Measurements from ENCODE around the gene GNB1L.

The GNB1L gene

DNA sequence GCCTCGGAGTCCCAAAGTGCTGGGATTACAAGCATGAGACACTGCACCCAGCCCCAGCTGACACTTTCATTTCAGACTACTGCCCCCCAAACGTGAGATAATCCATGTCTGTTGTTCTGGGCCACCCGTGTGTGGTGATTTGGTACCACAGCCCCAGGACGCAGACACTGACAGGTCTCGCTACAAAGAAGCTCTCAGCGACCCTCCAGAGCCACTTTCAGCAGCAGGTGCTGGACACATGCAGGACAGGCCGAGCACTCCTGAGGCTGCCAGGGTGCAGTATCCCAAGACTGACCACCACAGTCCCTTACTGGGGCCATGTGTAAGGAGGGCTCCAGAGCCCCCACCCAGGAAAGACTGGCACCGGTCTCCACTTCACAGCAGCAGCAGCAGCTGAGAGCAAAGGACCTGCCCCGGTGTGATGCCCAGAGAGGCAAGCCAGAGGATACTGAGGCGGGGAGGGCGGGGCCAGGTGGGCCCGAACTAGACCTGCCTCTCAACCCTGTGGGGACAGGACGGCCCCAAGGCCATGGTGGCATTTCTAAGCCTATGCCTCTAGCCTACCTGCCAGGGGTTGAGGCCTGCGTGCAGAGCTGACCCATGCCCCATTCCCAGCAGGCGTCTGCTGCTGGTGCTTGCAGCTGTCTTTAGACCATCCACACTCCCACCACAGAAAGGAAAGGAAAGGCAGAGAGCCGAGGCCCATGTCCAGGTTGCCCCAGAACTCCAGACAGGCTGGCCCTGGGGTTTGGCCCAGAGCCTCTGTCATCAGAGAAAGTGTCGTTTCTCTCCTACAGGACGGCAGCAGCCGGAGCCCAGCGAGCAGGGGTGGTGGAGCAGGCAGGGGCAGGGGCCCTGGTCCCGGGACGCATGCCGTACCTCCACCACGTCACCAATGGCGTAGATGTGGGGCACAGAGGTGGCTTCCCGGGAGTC lies 28.0 kb upstream of the GNB1L start:
- no peak for ATAC-seq
- no peak overlapping the region for H3K4me3 Mint-ChIP-seq
- no peaks in the 10 kb centered on the region for H3K27me3 Mint-ChIP-seq
- H3K27ac Mint-ChIP-seq: no peak overlapping the region
- no peaks in the 10 kb centered on the region for H3K36me3 Mint-ChIP-seq
- no peaks in the 10 kb centered on the region for H3K9me3 Mint-ChIP-seq
- peaks cover 22% of the 10 kb centered on the region for H3K4me1 Mint-ChIP-seq

GRCh38 chr22:19880786-19881569 lies 26.3 kb upstream of the GNB1L start:
- Mint-ChIP-seq H3K36me3 (no peaks in the 10 kb centered on the region), H3K4me3 (no peak overlapping the region), H3K27ac (no peak overlapping the region), H3K9me3 (no peaks in the 10 kb centered on the region), H3K27me3 (no peaks in the 10 kb centered on the region), H3K4me1 (peaks cover 6% of the 10 kb centered on the region)
- ATAC-seq: no peak

GRCh38 chr22:19879992-19880785 lies 25.5 kb upstream of the GNB1L start:
- Mint-ChIP-seq H3K9me3 (no peaks in the 10 kb centered on the region), H3K4me3 (no peak overlapping the region), H3K4me1 (no peaks in the 10 kb centered on the region), H3K27me3 (no peaks in the 10 kb centered on the region), H3K36me3 (no peaks in the 10 kb centered on the region), H3K27ac (no peak overlapping the region)
- ATAC-seq: no peak

GRCh38 chr22:19879643-19879991 lies 24.9 kb upstream of the GNB1L start:
- Mint-ChIP-seq H3K27me3 (no peaks in the 10 kb centered on the region), H3K4me1 (no peaks in the 10 kb centered on the region), H3K27ac (no peak overlapping the region), H3K9me3 (no peaks in the 10 kb centered on the region), H3K36me3 (no peaks in the 10 kb centered on the region), H3K4me3 (no peak overlapping the region)
- ATAC-seq: no peak

- Mint-ChIP-seq H3K36me3 (no peaks in the 10 kb centered on the region), H3K27ac (no peak overlapping the region), H3K4me1 (no peaks in the 10 kb centered on the region), H3K9me3 (no peaks in the 10 kb centered on the region), H3K4me3 (no peak overlapping the region), H3K27me3 (no peaks in the 10 kb centered on the region)
- no peak for ATAC-seq
These were observed 24.5 kb upstream of the GNB1L start for GRCh38 chr22:19879246-19879570.

- no peaks in the 10 kb centered on the region for H3K9me3 Mint-ChIP-seq
- H3K27me3 Mint-ChIP-seq: no peaks in the 10 kb centered on the region
- no peak overlapping the region for H3K4me3 Mint-ChIP-seq
- H3K36me3 Mint-ChIP-seq: no peaks in the 10 kb centered on the region
- H3K4me1 Mint-ChIP-seq: no peaks in the 10 kb centered on the region
- no peak for ATAC-seq
- no peak overlapping the region for H3K27ac Mint-ChIP-seq
These were observed 24.0 kb upstream of the GNB1L start for GRCh38 chr22:19878461-19879245.

GRCh38 chr22:19877626-19878339 lies 23.1 kb upstream of the GNB1L start:
- no peak for ATAC-seq
- H3K36me3 Mint-ChIP-seq: no peaks in the 10 kb centered on the region

DNA sequence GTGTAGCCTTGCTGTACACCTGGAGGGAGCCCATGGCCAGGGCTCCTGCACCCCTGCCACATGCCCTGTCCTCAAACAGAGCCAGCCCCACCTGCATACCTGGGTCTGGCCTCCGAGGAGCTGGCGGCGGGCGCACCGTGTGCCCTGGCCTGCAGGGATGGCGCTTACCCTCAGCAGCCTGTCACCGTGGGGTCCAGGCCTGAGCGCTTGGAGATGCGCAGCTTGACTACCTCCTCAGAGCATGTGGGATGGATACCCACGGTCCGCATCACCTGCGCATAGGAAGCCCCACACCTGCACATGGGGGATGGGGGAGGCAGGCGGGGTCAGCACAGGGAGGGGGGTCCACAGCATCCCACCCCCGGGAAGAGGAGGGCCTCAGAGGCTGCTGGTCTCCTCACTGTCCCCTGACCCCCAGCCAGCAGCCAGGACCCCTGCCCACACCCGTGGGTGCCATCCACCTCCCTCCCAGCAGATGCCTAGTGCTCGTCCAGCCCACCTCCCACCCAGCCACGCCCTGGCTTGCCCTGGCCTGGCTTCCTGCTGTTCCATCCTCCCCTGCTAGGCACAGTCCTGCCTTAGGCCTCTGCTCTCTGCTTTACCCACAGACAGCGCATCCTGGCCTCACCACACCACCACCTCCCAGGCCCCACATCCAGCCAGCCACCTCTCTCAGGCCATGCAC lies 22.4 kb upstream of the GNB1L start:
- Mint-ChIP-seq H3K27me3 (no peaks in the 10 kb centered on the region), H3K4me1 (no peaks in the 10 kb centered on the region), H3K4me3 (no peak overlapping the region), H3K36me3 (no peaks in the 10 kb centered on the region), H3K9me3 (no peaks in the 10 kb centered on the region), H3K27ac (no peak overlapping the region)
- ATAC-seq: peak; percentile 7

More at GRCh38 chr22:19877626-19878339, 23.1 kb upstream of the GNB1L start:
- Mint-ChIP-seq H3K9me3 (no peaks in the 10 kb centered on the region), H3K4me3 (no peak overlapping the region), H3K27me3 (no peaks in the 10 kb centered on the region), H3K27ac (no peak overlapping the region), H3K4me1 (no peaks in the 10 kb centered on the region)

DNA sequence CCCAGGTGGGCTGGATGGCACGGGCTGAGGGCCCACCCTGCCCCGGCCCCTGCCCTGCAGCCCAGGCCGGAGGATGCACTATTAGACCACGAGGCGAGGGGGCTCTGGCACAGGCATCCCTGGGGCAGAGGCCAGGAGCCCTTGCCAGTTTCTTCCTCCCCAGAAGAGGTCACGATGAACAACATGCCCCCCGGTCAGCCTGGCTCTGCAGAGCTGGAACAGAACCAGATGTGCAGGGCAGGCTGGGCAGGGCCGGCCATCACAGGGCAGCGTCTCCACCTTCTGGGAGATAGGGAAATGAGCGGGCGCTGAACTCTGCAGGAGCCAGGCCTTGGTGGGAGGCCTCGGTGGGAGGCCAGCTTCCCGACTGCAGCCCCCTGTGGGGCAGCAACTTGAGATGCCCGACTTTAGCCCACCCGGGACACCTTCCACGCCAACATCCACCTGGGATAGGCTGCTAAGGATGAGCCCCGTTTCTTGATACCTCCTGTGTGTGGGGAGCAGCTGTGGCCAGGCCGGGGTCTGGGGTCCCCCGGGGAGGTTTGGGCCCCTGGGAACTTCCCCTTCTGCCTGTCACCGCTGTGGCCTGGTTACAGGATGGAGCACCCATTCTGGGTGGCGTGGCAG lies 21.8 kb upstream of the GNB1L start:
- no peak overlapping the region for H3K27ac Mint-ChIP-seq
- ATAC-seq: no peak

GRCh38 chr22:19875531-19876313 lies 21.0 kb upstream of the GNB1L start:
- Mint-ChIP-seq H3K27me3 (no peaks in the 10 kb centered on the region), H3K4me1 (no peaks in the 10 kb centered on the region), H3K27ac (no peak overlapping the region), H3K4me3 (no peak overlapping the region), H3K9me3 (no peaks in the 10 kb centered on the region), H3K36me3 (no peaks in the 10 kb centered on the region)
- no peak for ATAC-seq

More for the DNA sequence above, 21.8 kb upstream of the GNB1L start:
- Mint-ChIP-seq H3K36me3 (no peaks in the 10 kb centered on the region), H3K4me1 (no peaks in the 10 kb centered on the region), H3K9me3 (no peaks in the 10 kb centered on the region), H3K4me3 (no peak overlapping the region), H3K27me3 (no peaks in the 10 kb centered on the region)

DNA sequence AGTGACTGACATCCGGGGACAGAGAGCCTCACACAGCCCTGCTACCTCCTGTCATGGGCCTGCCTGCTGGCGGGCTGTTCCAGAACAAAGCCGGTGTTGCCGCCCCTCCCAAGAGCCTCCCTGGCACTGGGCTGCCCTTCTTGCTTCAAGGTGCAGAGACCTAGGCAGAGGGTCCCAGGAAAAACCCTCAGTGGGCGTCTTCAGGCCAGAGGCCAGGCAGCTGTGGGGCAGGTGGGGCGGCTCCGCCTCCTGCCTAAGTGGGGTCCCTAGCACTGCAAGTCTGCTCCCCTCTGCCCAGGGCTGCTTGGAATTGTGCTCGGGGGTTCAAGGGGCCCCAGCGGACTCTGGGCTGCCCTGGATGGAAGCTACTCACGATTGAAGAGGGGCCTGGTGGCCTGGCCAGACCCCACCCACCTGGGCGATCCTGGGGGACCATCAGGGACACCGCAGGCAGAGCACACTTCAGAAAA lies 20.4 kb upstream of the GNB1L start:
- Mint-ChIP-seq H3K4me1 (no peaks in the 10 kb centered on the region), H3K27ac (no peak overlapping the region), H3K9me3 (no peaks in the 10 kb centered on the region), H3K36me3 (no peaks in the 10 kb centered on the region), H3K27me3 (no peaks in the 10 kb centered on the region), H3K4me3 (no peak overlapping the region)
- ATAC-seq: no peak

GRCh38 chr22:19874307-19875060 lies 19.8 kb upstream of the GNB1L start:
- Mint-ChIP-seq H3K4me1 (no peaks in the 10 kb centered on the region), H3K27ac (no peak overlapping the region), H3K9me3 (no peaks in the 10 kb centered on the region), H3K36me3 (no peaks in the 10 kb centered on the region), H3K4me3 (no peak overlapping the region), H3K27me3 (no peaks in the 10 kb centered on the region)
- no peak for ATAC-seq

All from stimulated activated memory B cell treated with anti-CD40 and anti-IgM and Interleukin-4, amounts not matched to agents 10 μg/mL and 1 μg/mL and 100 μg/mL, for 72 hours (primary cell).